Measurements from ENCODE around the gene PCNX3. TPM values are rescaled to one million over a fixed set of nuclear protein-coding genes. Genes with fewer than 3 reads are reported as not detected.

PCNX3 gene
- total and polyA plus RNA-seq, 2 of the 13 experiments (the other 11 are each of a cell fraction or from before 2014, with no cell fraction given) = 16.2 to 23.0 TPM

DNA sequence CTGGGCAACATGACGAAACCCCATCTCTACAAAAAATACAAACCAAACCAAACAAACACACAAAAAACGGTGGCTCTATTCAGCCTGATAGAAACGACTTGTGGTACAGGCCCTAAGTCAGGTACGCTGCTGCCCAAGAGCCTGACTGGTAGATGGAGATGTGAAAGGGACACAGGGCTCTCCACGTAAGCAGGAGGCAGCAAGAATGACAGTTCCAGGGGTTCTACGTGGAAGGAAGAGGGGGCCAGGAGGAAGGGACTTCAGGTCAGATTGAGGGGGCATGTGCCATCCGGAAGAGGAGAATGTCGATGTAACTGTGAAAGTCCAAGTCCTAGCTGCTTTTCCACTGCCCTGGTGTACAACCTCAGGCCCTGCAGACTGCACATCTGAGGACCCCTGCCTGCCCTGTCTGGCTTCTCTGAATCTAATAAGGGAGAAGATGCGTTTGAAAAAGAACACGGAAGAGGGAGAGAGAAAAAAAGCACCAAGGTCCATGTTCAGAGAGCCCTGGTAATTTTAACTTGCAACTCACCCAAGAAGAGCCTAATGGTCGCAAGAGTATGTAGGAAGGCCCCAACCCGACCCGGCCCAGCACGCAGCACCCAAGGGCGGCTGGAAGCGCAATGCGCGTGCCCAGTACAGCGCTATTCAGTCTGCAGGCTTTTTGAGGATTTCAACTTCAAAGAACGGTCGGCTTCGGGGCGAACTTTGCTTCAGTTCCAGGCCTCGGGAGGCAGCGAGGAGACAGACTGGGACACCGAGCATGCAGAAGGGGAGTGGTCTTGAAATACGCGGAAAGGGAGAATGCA, 46.2 kb upstream of the PCNX3 start (continued):
- TF ChIP-seq KDM2A (CRISPR knock-in tag; IDR thresholded peaks at IDR 0.05; ENCODE audit: borderline replicate concordance, low read depth) (no peak), HOXA7 (CRISPR knock-in tag; IDR thresholded peaks at IDR 0.05) (no peak), HNF4A (CRISPR knock-in tag; IDR thresholded peaks at IDR 0.05) (no peak), CREB1 (IDR thresholded peaks at IDR 0.05) (no peak), CREB1 (CRISPR knock-in tag; IDR thresholded peaks at IDR 0.05) (no peak), ATF4 (CRISPR knock-in tag; IDR thresholded peaks at IDR 0.05) (0 out of 4 replicates have a peak, but pooled peaks of 1 of the 2 experiments have one; percentile 29), FOXO1 (CRISPR knock-in tag; IDR thresholded peaks at IDR 0.05) (no peak), ZNF709 (CRISPR knock-in tag; IDR thresholded peaks at IDR 0.05) (no peak), ZC3H13 (CRISPR knock-in tag; IDR thresholded peaks at IDR 0.05) (peak; percentile 64; the same call in 1 of the 2 replicates), MED13 (CRISPR knock-in tag; IDR thresholded peaks at IDR 0.05) (no peak), ZFP36L1 (CRISPR knock-in tag; IDR thresholded peaks at IDR 0.05) (no peak), NRL (CRISPR knock-in tag; IDR thresholded peaks at IDR 0.05; ENCODE audit: borderline replicate concordance) (no peak), HOXA9 (CRISPR knock-in tag; IDR thresholded peaks at IDR 0.05; ENCODE audit: borderline replicate concordance) (peak; percentile 67; the same call in 1 of the 2 replicates), GFI1 (CRISPR knock-in tag; IDR thresholded peaks at IDR 0.05; ENCODE audit: borderline replicate concordance) (no peak), ZNF772 (CRISPR knock-in tag; IDR thresholded peaks at IDR 0.05) (0 out of 2 replicates have a peak, but pooled peaks have one; percentile 26), ZNF251 (CRISPR knock-in tag; IDR thresholded peaks at IDR 0.05) (no peak), ZNF30 (CRISPR knock-in tag; IDR thresholded peaks at IDR 0.05) (0 out of 2 replicates have a peak, but pooled peaks have one; percentile 54), ZFX (CRISPR knock-in tag; IDR thresholded peaks at IDR 0.05; ENCODE audit: low read depth) (no peak), ZNF670 (CRISPR knock-in tag; IDR thresholded peaks at IDR 0.05; ENCODE audit: borderline replicate concordance) (peak; percentile 58; the same call in 1 of the 2 replicates), ZNF773 (CRISPR knock-in tag; IDR thresholded peaks at IDR 0.05; ENCODE audit: borderline replicate concordance) (0 out of 2 replicates have a peak, but pooled peaks have one; percentile 57), MED1 (CRISPR knock-in tag; IDR thresholded peaks at IDR 0.05) (no peak), KDM6A (CRISPR knock-in tag; IDR thresholded peaks at IDR 0.05; ENCODE audit: low read depth) (no peak), TMF1 (CRISPR knock-in tag; IDR thresholded peaks at IDR 0.05; ENCODE audit: low read depth) (no peak)
- TF ChIP-seq, protein P1, sequence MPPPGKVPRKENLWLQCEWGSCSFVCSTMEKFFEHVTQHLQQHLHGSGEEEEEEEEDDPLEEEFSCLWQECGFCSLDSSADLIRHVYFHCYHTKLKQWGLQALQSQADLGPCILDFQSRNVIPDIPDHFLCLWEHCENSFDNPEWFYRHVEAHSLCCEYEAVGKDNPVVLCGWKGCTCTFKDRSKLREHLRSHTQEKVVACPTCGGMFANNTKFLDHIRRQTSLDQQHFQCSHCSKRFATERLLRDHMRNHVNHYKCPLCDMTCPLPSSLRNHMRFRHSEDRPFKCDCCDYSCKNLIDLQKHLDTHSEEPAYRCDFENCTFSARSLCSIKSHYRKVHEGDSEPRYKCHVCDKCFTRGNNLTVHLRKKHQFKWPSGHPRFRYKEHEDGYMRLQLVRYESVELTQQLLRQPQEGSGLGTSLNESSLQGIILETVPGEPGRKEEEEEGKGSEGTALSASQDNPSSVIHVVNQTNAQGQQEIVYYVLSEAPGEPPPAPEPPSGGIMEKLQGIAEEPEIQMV (CRISPR knock-in tag; IDR thresholded peaks at IDR 0.05; ENCODE audit: low read depth) = no peak
- TF ChIP-seq, protein P2, sequence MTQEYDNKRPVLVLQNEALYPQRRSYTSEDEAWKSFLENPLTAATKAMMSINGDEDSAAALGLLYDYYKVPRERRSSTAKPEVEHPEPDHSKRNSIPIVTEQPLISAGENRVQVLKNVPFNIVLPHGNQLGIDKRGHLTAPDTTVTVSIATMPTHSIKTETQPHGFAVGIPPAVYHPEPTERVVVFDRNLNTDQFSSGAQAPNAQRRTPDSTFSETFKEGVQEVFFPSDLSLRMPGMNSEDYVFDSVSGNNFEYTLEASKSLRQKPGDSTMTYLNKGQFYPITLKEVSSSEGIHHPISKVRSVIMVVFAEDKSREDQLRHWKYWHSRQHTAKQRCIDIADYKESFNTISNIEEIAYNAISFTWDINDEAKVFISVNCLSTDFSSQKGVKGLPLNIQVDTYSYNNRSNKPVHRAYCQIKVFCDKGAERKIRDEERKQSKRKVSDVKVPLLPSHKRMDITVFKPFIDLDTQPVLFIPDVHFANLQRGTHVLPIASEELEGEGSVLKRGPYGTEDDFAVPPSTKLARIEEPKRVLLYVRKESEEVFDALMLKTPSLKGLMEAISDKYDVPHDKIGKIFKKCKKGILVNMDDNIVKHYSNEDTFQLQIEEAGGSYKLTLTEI (CRISPR knock-in tag; conservative IDR thresholded peaks at IDR 0.05) = no peak
- TF ChIP-seq, protein P3, sequence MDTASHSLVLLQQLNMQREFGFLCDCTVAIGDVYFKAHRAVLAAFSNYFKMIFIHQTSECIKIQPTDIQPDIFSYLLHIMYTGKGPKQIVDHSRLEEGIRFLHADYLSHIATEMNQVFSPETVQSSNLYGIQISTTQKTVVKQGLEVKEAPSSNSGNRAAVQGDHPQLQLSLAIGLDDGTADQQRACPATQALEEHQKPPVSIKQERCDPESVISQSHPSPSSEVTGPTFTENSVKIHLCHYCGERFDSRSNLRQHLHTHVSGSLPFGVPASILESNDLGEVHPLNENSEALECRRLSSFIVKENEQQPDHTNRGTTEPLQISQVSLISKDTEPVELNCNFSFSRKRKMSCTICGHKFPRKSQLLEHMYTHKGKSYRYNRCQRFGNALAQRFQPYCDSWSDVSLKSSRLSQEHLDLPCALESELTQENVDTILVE (CRISPR knock-in tag; IDR thresholded peaks at IDR 0.05) = no peak
